ENCODE measurements around the gene ARHGAP10.
"Not testable (repeated sequence)": the region's sequence is repeated elsewhere in the genome, so short reads cannot be mapped to it uniquely, and the experiment has no call there.

The ARHGAP10 gene

DNA sequence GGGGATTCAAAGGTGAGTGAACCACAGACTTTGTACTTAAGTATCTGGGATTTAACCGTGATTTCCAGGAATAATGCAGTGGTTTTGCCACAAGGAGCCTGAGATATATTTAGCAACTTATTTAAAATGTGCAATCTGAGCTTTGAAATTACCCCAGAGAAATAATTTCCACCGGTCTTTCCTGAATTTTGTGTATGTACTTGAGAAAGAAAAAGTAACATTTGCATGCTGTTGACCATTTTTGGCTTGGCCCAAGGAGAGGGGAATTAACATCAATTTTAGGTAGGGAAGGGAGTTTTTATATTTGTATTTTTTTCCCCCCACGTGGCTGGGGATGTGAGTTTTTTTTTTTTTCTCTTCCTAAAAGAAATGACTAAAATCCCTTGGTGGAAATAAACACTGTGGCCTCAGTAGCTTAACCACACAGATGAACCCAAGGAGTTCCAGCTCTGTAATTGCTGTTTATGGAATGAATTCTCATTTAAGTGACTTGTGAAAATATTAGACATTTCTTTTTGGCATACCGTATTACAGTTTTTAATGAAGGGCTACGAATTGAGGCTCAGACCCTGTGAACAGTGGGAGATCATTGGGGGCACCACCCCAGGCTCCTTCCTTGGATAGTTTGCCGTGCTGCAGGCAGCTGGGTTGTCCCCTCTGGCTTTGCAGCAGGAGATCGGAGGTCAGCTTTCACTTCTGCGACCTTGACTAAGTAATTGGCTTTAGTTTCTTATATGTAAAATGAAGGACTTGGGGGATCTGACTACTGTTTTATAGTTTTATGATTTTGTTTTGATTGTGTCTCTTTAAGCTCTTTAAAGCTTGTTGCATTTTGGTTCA is 116.1 kb downstream of the ARHGAP10 start:
- DNase-seq (ENCODE audit: low read depth in 2 of 2), result no peak

DNA sequence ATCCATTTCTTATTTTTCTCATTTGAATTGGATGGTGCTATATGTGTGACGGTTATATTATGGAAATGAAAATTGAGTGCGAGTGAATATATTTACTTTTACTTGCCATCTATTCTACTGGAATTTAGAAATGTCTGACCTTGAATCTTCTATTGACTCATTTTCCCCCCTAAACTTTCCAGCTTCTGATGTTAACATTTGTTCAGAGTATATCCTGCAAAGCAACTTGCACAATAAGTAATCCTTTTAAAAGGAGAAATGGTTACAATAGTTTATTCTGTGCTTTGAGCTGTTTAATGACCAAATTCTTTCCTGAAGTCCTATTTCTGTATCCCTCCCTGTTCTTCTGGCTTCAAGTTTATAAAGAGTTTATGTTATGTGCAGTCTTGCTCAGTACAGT is 116.7 kb downstream of the ARHGAP10 start:
- DNase-seq (ENCODE audit: low read depth in 2 of 2), result no peak

DNA sequence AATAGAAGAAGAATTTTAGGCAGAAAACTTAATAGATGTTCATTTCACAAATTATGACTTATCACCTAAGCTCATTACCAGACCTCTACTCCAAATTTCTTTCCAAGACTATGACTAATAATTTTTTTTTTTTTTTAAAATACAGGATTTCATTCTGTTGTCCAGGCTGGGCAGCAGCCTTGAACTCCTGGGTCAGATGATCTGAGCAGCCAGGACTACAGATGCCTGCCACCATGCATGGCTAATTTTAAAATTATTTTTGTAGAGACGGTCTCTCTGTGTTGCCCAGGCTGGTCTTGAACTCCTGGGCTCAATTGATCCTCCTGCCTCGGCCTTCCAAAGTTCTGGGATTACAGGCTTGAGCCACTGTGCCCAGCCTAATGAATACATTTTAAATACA is 119.2 kb downstream of the ARHGAP10 start:
- DNase-seq (ENCODE audit: low read depth in 2 of 2), result no peak

DNA sequence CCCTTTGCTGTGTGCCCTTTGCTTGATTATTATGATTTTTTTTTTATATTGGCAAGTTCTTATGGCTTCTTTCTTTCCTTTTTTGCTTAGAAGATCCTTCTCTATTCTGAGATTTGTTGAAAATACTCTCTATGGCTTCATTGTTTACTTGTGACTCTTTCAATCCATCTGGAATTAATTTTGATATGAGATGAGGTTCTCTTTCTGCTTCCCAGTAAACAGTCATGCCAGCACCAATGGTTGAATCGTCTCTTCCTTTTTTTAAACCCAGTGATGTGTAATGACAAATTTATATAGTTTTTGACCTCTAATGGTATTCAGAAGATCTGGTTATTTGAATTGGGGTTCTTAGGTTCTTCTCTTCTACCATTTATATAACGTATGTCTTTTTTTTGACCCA is 121.8 kb downstream of the ARHGAP10 start:
- peak; percentile 66 to 69 for DNase-seq (ENCODE audit: low read depth in 2 of 2)

DNA sequence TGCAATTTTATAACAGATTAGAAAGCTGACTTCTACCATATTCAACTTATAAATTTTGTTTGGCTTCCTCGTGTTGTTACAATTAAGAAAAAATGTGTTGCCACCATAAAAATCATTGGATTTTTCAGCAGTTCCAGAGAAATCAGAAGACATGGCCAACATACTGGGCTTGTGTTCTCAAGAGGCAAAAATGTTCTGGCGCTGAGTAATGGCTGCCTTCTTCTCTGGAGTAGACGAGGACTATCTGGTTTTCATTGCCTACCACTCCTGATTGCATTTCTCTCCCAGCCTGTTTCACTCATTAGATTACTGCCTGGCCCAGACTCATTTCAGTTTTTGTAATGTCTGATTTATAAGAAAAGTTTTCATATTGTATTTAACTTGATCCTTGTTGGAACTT is 122.3 kb downstream of the ARHGAP10 start:
- no peak for DNase-seq (ENCODE audit: low read depth in 2 of 2)

DNA sequence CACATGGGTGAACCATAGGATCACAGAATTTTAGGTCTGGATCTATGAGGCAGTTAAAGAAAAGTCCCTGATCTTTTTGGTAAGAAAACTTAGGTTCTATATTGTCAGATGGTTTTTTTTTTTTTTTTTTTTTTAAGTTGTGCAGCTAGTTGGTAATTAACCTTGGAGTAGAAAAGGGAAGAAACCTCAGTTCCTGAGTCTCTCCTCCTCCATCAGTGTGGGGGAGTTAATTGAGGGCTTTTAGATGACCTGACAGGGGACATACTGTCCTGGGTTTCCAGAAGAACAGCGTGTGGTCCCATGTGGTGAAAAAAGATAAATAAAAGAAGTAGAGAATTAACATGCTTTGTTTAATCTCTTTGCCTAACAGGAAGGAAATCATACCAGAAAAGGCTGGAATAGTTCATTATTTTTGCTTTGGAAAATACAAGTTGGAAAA is 123.7 kb downstream of the ARHGAP10 start:
- no peak for DNase-seq (ENCODE audit: low read depth in 2 of 2)

DNA sequence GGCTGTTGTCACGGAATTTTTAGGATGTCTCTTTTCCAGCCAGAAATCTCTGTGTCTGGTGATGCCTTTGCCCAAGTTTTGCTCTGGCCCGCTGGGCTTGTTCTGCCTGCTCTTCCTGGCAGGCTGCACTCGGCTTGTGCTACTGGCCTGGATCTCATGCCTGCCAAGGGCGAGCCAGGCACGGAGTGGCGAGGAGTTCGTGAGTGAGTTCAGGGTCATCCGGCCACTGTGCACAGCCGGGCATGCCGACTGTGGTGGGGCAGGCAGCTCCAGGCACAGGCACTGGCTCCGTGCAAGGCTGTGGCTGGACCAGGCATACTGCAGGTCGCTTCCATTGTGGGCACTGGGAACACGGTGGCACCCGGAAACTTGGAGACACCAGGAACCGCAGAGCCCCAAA is 129.1 kb downstream of the ARHGAP10 start:
- DNase-seq (ENCODE audit: low read depth in 2 of 2), result no peak

DNA sequence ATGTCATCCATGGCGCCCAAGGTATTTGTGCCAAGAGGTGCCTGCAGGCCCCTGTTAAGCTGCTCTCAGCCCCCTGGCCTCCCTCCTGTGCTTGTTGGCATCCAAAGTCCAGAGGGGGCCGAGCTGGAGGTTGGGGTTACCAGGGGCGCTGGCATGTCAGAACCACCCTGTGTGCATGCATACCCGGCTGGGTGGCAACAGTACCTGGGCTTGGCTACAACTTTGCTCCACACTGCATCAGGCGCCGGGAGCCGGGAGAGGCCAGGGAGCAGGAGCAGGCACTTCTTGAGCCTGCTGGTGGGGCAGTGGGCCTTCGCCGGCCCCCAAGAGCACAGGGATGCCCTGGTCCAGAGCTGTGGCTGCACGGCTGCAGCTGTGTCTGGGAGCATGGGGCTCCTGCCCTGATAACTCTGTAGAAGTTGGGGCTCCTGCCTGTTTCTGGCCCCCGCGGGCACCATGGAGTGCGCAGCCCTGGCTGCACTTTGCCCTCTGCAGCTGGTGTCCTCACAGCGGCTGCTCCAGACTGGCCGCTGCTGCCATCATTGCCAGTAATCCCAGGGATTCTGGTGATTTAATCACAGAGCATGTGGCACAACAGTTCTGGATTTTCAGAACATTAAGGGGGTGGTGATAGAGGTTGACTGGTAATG is 130.3 kb downstream of the ARHGAP10 start:
- no peak for DNase-seq (ENCODE audit: low read depth in 2 of 2)

DNA sequence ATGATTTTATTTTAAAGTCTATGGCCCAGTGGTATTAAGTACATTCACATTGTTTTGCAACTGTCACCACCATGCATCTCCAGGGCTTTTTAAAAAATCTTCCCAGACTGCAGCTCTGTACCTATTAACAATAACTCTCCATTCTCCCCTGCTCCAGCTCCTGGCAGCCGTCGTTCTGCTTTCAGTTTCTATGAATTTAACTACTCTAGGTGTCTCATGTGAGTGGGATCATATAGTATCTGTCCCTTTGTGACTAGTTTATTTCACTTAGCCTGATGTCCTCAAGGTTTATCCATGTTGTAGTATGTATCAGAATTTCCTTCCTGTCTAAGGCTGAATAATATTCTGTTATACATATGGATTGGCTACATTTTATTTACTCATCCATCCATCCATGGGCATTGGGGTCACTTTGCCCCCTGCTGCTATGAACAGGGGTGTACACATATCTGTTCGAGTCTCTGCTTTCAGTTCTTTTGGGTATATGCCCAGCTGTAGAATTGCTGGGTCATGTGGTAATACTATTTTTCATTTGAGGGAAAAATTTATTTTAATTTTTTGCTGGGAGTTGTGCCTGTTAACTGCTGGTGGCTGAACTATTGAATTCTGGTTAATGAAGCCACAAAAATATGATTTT is 131.3 kb downstream of the ARHGAP10 start:
- DNase-seq (ENCODE audit: low read depth in 2 of 2), result no peak

DNA sequence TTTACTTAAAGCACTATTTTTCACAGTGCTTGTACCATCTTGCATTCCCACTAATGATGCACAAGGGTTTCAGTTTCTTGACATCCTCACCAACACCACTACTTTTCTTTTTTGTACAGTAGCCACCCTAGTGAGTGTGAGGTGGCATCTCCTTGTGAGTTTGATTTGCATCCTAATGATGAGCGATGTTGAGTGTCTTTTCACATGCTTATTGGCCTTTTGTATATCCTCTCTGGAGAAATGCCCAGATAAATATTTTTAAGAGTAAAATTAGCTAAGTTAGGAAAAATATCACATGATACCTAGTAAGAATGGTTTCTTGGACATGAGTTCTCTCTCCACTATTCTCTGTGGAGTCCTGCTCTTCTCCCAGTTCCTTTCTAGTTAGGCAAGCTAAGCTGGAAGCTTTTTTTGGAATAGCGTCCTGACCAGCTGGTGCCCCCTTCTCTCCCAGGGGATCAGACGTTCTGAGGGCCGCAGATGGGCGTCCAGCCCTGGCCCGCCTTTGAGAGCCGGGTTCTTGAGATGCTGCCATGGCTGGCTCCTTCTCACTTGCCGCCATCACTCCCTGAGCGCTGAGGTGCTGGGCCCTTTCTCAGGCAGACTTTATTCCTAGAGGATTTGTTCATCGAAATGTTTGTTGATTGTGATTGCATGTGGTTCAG is 132.1 kb downstream of the ARHGAP10 start:
- DNase-seq (ENCODE audit: low read depth in 2 of 2), result no peak

DNA sequence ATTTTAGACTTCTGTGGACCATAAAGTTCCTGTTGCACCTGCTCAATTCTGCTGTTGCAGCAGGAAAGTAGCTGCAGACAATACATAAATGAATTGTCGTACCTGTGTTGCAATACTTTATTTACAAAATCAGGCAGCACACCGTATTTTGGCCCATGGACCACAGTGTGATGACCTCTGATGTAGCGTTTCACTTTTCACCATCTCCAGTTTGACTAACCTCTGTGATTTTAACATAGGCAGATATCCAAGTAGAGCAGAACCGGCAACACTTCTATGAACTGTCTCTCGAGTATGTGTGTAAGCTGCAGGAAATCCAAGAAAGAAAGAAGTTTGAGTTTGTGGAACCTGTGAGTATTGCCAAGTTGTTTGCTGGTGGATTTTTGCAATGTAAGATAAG is 132.7 kb downstream of the ARHGAP10 start:
- no peak for DNase-seq (ENCODE audit: low read depth in 2 of 2)

DNA sequence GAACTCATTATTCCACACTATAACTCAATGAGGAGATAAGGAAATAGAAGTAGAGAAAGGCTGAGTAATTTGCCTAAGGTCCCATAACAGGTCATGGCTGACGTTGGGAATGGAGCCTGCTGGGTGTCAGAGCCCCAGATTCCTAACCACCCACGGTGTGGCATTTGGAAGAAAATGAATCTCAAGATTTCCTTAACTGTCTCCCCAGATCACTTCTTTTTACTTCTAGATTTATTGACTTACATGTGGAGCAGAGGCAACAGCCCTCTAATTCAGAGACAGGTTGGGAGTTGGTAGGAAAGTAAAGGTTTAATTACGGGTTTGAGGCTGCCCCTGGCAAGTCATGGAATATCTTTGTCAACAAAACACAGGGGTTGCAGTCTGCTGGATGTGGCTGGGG is 134.0 kb downstream of the ARHGAP10 start:
- DNase-seq (ENCODE audit: low read depth in 2 of 2), result no peak

DNA sequence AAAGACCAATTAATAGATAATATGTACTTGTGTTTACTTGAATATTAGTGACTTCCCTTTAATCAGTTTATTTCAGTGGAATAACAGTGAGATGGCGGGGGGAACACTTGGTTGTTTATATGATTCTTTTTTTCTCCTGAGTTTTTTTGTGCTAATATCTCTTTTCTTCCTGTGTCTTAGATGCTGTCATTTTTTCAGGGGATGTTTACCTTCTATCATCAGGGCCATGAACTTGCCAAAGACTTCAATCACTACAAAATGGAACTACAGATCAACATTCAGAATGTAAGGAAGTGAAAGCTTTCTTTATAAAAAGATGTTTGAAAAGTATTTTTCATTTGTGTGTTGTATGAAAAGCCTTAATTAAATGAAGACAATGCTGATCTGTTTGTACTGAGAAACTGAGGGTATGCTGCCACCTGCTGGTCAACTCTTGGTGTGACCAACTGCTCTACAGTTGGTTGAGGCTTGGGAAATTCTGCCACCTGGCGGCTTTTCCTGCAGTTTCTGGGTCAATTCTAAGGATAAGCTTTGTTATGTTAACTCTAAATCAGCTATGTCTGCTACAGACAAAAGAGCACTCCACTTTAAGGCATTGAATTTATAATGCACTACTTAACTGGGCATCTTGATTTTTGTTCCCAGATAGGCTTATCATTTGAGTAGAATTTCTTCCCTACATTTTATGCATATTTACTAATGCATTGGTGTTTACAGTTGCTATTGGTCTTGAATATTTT is 134.8 kb downstream of the ARHGAP10 start:
- DNase-seq (ENCODE audit: low read depth in 2 of 2), result peak; percentile 76 to 77

DNA sequence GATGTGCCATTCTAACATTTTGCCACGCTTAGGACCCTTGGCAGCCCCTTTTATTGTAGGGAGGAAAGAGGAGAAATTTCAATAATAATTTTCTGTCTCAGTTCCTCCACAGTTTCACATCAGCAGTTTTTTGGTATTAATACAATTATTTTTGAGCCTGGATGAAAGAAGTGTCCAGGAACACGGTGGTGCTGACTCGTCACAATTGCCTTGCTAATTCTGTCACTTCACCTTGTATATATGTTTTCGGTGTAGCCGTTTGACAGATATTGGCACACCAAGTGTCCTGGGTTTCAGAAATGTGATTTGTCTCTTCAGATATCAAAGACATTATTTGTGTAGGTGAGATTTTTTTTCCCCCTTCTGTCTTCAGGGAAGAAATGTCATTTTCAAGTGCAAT is 142.2 kb downstream of the ARHGAP10 start:
- DNase-seq (ENCODE audit: low read depth in 2 of 2), result no peak

DNA sequence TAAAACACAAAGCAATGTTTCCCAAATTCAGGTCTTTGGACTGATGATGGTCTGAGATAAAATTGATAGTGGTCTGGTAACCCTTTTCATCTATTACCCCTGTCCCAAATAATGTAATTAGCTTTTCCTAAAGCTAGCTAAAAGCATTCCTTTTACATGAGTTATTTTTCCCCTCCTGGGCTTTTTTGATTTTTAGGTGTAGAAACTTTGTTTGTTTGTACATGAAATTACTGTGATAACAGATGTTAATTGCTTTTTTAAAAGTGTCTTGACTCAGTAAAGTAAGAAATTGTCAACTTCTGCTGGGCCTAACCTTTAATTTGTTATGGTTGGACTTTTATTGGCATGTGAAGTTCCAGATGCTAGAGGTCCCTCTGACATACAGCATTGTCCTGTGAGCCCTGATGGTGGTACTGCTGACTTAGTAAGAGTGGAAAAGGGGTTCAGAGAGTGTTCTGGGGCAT is 145.5 kb downstream of the ARHGAP10 start:
- no peak for DNase-seq (ENCODE audit: low read depth in 2 of 2)

DNA sequence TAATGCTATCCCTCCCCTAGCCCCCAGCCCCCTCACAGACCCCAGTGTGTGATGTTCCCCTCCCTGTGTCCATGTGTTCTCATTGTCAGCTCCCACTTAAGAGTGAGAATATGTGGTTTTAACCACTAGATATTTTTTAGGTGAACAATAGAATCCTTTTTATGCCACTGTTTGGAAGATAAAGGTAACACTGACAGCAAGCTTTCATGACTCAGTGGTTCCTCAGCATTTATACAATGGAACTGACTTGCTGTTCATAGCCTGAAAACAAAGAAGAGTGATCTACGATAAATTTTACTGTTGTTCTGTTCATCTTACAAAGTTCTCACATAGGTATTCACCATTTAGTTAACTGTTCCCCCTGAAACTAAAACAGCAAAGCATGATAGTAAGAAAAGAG is 147.8 kb downstream of the ARHGAP10 start:
- no peak for DNase-seq (ENCODE audit: low read depth in 2 of 2)

DNA sequence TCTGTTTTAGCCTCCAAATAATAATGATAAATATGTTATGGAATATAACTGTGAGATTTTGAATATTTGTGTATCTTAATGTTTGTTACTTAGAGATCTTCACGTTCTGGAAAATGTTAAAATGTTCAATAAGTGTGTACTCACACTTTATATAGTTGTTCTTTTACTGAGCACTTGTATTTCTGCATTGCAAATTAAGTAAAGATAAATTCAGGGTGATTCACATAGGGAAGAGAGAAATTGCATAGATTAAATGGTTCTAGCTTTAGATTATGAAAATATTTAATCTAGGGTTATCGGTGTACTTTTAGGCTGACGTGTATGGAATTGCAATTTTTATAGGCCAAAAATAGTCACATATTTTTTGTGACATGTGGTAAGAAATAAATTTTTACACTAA is 148.6 kb downstream of the ARHGAP10 start:
- no peak for DNase-seq (ENCODE audit: low read depth in 2 of 2)

DNA sequence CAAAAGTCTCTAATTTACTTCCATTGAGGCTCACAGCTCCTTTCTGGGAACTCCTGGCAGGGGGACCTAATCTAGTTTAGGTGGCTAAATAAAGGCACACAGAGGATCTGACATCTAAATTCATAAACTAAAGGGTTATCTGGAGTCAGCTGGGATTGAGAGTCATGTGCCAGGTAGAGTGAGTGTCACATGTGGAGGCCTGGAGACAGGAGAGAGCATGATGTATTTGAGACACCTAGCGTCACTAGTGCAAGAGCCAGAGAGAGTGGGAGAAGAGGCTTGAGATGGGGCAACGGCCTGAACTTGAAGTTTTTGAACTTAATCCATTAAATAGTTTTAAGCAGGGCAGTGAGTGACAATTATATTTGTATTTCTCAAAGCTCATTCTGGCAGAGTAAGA is 152.6 kb downstream of the ARHGAP10 start:
- no peak for DNase-seq (ENCODE audit: low read depth in 2 of 2)

DNA sequence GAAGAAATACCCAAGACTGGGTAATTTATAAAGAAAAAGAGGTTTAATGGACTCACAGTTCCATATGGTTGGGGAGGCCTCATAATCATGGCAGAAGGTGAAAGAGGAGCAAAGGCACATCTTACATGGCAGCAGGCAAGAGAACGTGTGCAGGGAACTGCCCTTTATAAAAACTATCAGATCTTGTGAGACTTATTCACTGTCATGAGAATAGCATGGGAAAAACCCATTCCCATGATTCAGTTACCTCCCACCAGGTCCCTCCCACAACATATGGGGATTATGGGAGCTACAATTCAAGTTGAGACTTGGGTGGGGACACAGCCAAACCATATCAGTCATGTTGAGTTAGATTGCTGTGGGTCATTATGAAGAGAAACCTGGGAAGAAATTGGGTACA is 153.3 kb downstream of the ARHGAP10 start:
- DNase-seq (ENCODE audit: low read depth in 2 of 2), result not testable (repeated sequence)

DNA sequence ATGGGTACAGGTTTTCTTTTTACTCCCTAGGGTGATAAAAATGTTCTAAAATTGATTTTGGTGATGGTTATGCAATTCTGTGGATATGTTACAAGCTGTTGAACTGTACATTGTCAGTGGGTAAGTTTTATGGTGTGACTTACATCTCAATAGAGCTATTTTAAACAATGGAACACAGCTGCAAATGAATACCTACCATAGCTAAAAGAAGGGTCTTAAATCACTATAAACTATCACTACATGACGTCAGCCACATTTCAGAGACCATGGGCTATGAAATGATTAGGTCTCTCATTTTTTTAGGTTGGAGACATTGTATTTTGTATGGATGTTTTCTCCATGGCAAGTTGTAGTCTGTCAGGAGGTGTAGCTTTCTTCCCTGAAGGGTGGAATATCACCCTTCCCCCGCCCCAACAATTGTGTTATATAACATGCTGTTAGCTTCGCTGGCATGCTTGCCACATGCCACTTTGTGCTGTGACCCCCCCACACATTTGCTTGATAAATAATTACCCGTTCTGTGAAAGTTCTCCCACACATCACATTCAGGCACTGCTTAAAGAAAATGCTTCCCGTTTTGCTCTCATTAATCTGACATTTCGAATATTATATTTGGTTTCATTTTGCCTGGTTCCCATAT is 159.7 kb downstream of the ARHGAP10 start:
- peak in 1 of 2 experiments; percentile 26 for DNase-seq (ENCODE audit: low read depth in 2 of 2)

DNA sequence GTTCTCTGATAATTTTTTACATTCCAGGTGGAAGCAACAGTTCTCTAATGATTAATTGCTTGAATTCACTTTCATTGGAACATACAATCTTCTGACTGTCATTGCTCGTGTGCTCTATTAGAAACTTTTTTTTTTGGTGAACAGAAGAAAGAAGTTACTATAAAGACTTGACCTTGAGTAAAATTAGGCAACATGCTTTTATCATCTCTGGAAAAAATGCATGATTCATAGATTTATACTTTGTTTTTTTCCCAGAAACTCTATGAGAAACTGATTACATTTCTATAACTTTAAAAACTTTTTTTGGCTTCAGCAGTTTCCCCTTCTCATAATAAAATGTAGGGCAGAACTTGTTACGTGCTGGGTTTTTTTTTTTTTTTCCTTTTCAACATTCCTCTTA is 167.6 kb downstream of the ARHGAP10 start:
- DNase-seq (ENCODE audit: low read depth in 2 of 2), result peak in 1 of 2 experiments; percentile 14

Measured in fibroblast of skin of left quadriceps (primary cell).